GM18499 (cell line): ENCODE results near the gene KRT81.
"Not testable (repeated sequence)": the region's sequence is repeated elsewhere in the genome, so short reads cannot be mapped to it uniquely, and the experiment has no call there.

Experiments used
- ATAC-seq: cut with Tn5 transposase; IDR thresholded peaks from one replicate; pipeline ENCODE4 v1.9.1; 2021; ENCODE audit warnings: moderate number of reproducible peaks; ENCODE audit not compliant: insufficient read depth, unreplicated experiment

KRT81 gene

GRCh38 chr12:52278575-52279421, 12.5 kb downstream of the KRT81 start:
- no peak for ATAC-seq

DNA sequence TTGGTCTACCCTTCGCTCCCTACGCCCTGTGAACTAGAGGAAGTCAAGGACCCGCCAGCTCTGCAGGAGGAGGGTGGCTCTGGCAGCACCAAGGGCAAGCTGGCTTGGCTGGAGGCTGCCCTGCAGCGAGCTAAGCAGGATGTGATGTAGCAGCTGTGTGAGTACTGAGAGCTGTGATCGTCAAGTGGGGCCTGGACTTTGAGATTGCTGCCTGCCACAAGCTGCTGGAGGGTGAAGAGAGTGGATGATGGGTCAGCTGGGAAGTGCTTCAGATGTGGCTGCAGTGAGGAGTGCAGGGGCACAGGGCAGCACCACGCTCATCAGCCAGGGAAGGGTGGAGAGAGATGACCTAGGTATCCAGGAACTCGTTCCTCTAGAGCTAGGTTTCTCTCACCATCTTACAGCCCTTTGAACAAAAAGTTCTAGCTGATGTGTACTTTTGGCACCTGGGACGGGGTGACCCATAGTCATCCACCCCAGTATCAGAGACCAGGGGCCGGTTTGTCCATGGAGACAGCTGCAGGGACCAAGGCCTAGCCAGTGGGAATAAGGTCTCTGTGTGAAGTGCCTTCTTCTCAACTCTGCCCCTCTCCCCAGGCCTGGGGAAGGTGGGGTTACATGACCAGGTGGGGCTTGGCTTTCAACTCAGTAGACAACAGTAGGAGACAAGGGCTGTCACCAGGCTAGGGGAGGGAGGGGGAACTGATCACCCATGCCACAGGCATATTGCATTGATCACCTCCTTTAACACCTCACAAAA, 13.7 kb downstream of the KRT81 start:
- no peak for ATAC-seq

DNA sequence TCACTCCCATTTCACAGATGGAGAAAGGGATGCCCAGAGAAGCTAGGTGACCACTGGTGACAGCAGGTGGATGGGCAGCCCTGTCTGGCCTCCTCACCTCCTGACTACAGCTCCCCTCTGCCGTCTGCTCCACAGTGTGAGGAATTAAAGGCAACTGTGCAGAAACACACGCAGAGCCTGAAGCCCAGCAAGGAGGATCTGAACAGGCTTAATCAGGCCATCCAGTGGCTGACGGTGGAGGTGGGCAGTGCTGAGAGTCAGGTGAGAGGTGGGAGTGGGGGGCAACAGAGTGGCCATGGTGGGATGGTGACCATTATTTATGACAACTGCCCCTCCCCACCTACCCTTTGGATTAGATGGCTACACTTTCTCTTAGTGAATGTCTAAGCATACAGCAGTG, 15.6 kb downstream of the KRT81 start:
- ATAC-seq, result no peak

GRCh38 chr12:52274521-52275120, 16.7 kb downstream of the KRT81 start, which contains the start of gene KRT86:
Gene KRT86 (plus strand): TSS chr12:52274645. CDS start chr12:52301917, 27,272 bp downstream.
- no peak for ATAC-seq

GRCh38 chr12:52271158-52271557, 20.2 kb downstream of the KRT81 start:
- ATAC-seq, result no peak

GRCh38 chr12:52270541-52271070, 20.7 kb downstream of the KRT81 start:
- ATAC-seq, result no peak

- no peak for ATAC-seq
These were observed 23.1 kb downstream of the KRT81 start for GRCh38 chr12:52268212-52268611.

- ATAC-seq, result no peak
These were observed 23.6 kb downstream of the KRT81 start for GRCh38 chr12:52267699-52268098.

DNA sequence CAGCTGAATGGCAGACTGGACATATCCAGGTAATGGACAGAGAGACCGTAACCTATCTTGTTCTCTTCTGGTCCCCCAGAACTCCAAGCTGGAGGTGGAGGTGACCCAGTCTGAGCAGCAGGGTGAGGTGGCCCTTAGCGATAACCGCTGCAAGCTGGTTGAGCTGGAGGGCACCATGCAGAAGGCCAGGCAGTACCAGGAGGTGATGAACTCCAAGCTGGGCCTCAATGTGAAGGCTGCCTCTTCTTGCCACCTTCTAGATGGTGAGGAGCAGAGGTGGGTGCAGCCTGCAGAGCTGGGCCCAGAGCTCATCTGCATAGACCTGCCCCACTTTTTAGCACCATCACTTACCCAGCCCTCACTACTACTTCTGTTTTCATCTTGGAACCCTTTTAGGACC, 24.1 kb downstream of the KRT81 start:
- no peak for ATAC-seq

- ATAC-seq, result no peak
These were observed 24.8 kb downstream of the KRT81 start for GRCh38 chr12:52266514-52266913.

DNA sequence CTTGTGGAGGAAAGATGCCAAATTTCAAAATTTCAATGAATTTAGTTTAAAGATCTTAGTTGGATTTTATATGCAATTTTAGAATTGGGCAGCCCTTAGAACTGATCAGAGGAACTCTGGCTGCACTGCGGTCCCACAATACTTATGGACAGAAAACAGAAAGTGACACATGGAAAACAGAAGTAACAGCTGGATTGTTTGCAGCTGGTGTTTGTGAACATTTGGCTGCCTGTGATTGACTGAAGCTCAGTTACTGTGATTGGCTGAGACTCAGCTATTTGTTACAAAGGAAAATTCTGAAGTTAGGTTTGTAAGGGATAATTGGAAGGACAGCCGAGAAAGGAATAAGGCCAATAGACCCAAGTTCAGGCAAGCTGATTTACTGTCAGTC, 26.9 kb downstream of the KRT81 start:
- no peak for ATAC-seq

GRCh38 chr12:52263761-52264434, 27.4 kb downstream of the KRT81 start:
- no peak for ATAC-seq

DNA sequence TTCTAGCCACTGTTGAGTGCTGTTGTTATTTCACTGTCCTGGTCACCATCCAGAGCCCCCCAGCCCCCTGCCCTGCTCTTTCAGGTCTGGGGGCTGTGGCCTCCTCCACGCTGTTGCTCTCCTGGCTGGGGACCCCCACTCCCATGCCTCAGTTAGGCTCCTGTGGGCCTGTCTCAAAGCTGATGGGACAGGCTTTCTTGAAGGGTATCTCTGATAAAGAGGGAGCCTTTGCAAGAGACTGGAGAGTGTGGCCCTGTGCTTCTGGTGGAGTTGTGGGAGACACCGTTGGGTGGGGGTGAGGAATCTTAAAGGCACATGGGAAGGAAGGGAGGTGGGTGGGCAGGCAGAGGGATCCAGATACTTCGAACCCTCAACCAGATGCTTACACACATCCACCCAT, 29.0 kb downstream of the KRT81 start:
- no peak for ATAC-seq

DNA sequence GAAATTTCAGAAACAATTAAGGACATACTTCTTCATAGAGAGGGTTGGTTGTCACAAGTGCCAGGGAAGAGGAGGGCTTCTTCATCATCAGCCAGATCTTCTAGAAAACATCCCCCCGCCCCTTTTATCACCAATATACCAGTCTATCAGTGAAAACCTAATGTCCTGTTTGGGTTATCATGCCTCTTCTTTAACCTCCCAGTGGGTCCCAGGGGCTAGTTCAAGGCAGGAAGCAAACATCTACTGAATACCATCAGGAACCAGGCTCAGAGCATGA, 30.2 kb downstream of the KRT81 start:
- ATAC-seq, result no peak

GRCh38 chr12:52260361-52261207, 30.8 kb downstream of the KRT81 start:
- ATAC-seq, result no peak

DNA sequence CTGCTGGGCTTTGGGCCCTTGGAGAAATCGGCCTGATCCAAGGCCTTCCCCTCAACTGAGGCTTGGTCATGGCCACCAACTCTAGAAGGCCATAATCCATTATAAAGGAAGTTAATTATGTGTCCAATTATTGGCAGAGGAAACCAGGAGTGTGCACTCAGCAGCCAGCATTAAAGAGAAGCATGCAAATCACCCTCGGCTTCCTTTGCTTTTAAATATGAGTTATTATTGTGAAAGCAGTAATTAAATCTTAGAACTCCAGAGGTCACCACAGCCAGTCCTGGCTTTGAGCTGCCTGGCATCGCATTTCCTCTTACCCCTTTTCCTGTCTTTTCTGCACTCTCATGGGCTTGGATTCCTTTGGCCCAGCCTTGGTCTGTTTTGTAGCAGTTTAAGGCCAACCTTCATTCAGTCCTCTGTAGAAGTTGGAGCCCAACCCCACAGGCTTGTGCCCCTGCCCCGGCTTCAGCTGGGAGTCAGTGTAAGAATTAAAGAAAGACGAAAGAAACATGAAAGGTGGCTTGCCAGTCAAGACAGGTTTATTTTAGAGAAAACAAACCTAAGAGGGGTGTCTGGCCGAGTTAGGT, 31.6 kb downstream of the KRT81 start:
- no peak for ATAC-seq

DNA sequence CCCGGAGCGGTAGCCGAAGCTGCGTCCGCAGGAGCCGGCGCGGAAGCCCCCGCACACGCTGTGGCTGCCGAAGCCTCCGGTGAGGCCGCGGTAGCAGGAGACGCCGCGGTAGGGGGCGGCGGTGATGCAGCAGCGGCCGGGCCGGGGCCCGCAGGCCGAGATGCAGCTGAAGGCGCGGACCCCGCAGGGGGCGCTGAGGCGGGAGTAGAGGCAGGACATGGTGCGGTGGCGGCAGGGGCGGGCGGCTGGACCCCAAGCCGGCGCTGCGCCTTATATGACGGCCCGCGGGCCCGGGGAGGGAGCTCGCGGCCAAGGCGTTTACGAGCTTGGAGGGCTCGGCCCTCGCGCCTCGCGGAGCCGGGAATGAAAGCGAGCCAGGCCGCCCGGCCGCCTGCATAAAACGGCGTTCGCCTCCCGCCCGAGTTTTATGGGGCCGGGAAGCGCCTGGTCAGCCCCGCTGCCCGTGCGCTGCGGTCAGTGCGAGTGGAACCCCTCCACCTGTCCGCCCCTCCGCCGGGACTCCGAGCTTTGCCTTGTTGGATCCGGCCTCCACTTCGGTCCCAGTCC, 32.9 kb downstream of the KRT81 start:
- no peak for ATAC-seq

- ATAC-seq, result not testable (repeated sequence)
These were observed 33.4 kb downstream of the KRT81 start for GRCh38 chr12:52257922-52258321.

DNA sequence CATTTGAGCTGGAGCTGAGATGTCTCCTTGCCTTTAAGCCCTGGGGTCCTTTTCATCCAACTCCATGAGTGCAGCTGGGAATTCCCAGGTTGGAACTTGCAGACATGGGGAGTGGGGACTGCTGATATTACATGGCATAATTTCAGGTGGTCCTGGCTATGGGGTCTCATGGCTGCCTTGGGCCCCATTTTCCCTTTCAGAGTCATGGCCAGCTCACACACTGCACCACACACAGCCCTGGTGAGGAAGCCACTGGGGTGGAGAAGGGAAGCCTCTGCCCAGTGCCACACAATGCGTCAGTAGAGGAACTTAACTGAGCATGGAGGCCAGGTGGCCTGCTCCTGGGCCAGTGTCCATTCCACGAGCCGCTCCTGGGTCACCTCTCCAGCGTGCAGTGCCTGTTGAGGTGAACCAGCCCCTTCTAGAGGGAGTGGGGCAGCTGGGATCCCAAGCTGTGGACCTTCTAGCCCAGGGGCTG, 34.2 kb downstream of the KRT81 start:
- ATAC-seq, result no peak
